HepG2 (cell line): ENCODE data around the gene PGM5. TPM values are rescaled to one million over a fixed set of nuclear protein-coding genes. Genes with fewer than 3 reads are reported as not detected.

Source experiments
- ATAC-seq: fragments of 200-7000 bp; cut with Tn5 transposase; 3 replicates; pipeline ENCODE4 v1.9.1; 2020; ENCODE audit warnings: mild to moderate bottlenecking, moderate library complexity
- BruUV-seq: library from RNA; stranded (reverse); fragments of 400-500 nt; replicated peaks from 2 replicates; lab custom pipeline; 2021; lab: Mats Ljungman, UMichigan
- CTCF ChIA-PET: fragments of 300-600 bp; formaldehyde crosslinking; extraction: SDS; loops from one replicate; lab custom pipeline; 2021; ENCODE audit warnings: low total read pairs, inconsistent platforms, low intra/inter-chr PET ratio; lab: Yijun Ruan, JAX
- POLR2A ChIA-PET: fragments of 350-600 bp; sonication (Branson Sonifier 250); formaldehyde crosslinking; loops from one replicate; lab custom pipeline; 2020; ENCODE audit warnings: antibody characterized with exemption, inconsistent platforms; lab: Yijun Ruan, JAX
- DNase-seq: peaks from one replicate; pipeline ENCODE4 v3.0.0-alpha.2; 2015; ENCODE audit warnings: low spot score
- FAIRE-seq: peaks from 3 replicates; lab custom pipeline; 2011; peaks lifted over from hg19 to GRCh38; lab: Jason Lieb, UNC
- H2AFZ ChIP-seq: one replicate; pipeline ENCODE4 v1.6.1; 2011; ENCODE audit warnings: low read length, inconsistent platforms
- H3K27ac ChIP-seq: fragments of 300-600 bp; 3 replicates; pipeline ENCODE4 v1.8.0; 2011; ENCODE audit warnings: mixed run types, mild to moderate bottlenecking, mixed read lengths, low read length, inconsistent platforms; ENCODE audit not compliant: insufficient read depth; ENCODE audit errors: extremely low read length
- H3K27me3 ChIP-seq, 2 experiments: fragments of 200-600 bp in 1 of 2; 2 replicates in 1 of 2; 3 replicates in 1 of 2; pipeline versions ENCODE4 v1.6.0 to v1.8.0; 2011; ENCODE audit warnings: low read length in 2 of 2, mild to moderate bottlenecking in 2 of 2, moderate library complexity in 2 of 2, inconsistent platforms in 1 of 2; ENCODE audit not compliant: insufficient read depth in 2 of 2, control insufficient read depth in 1 of 2
- H3K36me3 ChIP-seq, 2 experiments: fragments of 200-600 bp in 1 of 2; replicated peaks in 1 of 2; 2 replicates in 1 of 2; 3 replicates in 1 of 2; pipeline versions ENCODE4 v1.5.1 to v1.8.0; 2011; ENCODE audit warnings: low read length in 2 of 2, inconsistent platforms in 1 of 2; ENCODE audit not compliant: insufficient read depth in 2 of 2, control insufficient read depth in 1 of 2
- H3K4me1 ChIP-seq: 2 replicates; pipeline ENCODE4 v1.5.1; 2012; ENCODE audit warnings: low read length, inconsistent platforms; ENCODE audit not compliant: insufficient read depth
- H3K4me2 ChIP-seq: 2 replicates; pipeline ENCODE4 v1.6.0; 2011; ENCODE audit warnings: low read depth, low read length, inconsistent platforms
- H3K4me3 ChIP-seq, 3 experiments: fragments of 200-600 bp in 1 of 3; sonication (generic), shearing (Covaris generic) in 1 of 3; replicated peaks in 1 of 3; 2 replicates each; pipeline ENCODE4 v1.5.1; 2011 to 2016; ENCODE audit warnings: low read length in 3 of 3, inconsistent platforms in 2 of 3, low read depth in 2 of 3, mild to moderate bottlenecking in 2 of 3, control low read depth in 1 of 3, mixed read lengths in 1 of 3; ENCODE audit not compliant: insufficient read depth in 1 of 3
- H3K79me2 ChIP-seq: one replicate; pipeline ENCODE4 v1.6.1; 2011; ENCODE audit warnings: low read length, inconsistent platforms; ENCODE audit not compliant: insufficient read depth
- H3K9ac ChIP-seq: 2 replicates; pipeline ENCODE4 v1.6.0; 2011; ENCODE audit warnings: mild to moderate bottlenecking, low read depth, low read length, inconsistent platforms; ENCODE audit not compliant: insufficient read depth
- H3K9me3 ChIP-seq: 2 replicates; pipeline ENCODE4 v1.5.1; 2012; ENCODE audit warnings: mild to moderate bottlenecking, low read length
- H4K20me1 ChIP-seq: 2 replicates; pipeline ENCODE4 v1.6.0; 2011; ENCODE audit warnings: inconsistent platforms, mild to moderate bottlenecking, low read length, moderate library complexity; ENCODE audit not compliant: insufficient read depth
- AKAP8 ChIP-seq: sonication (generic); formaldehyde crosslinking; IDR thresholded peaks from 2 replicates; pipeline ENCODE4 v1.5.1; 2020; ENCODE audit warnings: mild to moderate bottlenecking, missing genetic modification reagents
- ARNTL ChIP-seq: sonication (generic); formaldehyde crosslinking; IDR thresholded peaks from 2 replicates; pipeline ENCODE4 v1.4.0; 2020; ENCODE audit warnings: mild to moderate bottlenecking, missing genetic modification reagents
- HOXA5 ChIP-seq: sonication (generic); formaldehyde crosslinking; IDR thresholded peaks from 2 replicates; pipeline ENCODE4 v1.4.0; 2020; ENCODE audit warnings: missing genetic modification reagents
- KLF6 ChIP-seq: IDR thresholded peaks from 2 replicates; pipeline ENCODE4 v1.8.0; 2016; ENCODE audit warnings: missing biosample characterization, missing genetic modification reagents
- PRDM4 ChIP-seq: sonication (generic); formaldehyde crosslinking; IDR thresholded peaks from 2 replicates; pipeline ENCODE4 v1.9.0; 2021; ENCODE audit warnings: missing genetic modification reagents, borderline replicate concordance
- RBM39 ChIP-seq: fragments of 200-400 bp; formaldehyde crosslinking; IDR thresholded peaks from one replicate; pipeline ENCODE4 v1.6.1; 2018; ENCODE audit warnings: antibody characterized with exemption, mild to moderate bottlenecking, low read depth, low read length; ENCODE audit not compliant: poor library complexity, severe bottlenecking
- SNAI1 ChIP-seq: sonication (generic); formaldehyde crosslinking; IDR thresholded peaks from 2 replicates; pipeline ENCODE4 v1.5.0; 2020; ENCODE audit warnings: mild to moderate bottlenecking, missing genetic modification reagents, borderline replicate concordance
- ZBTB42 ChIP-seq: sonication (generic); formaldehyde crosslinking; IDR thresholded peaks from 2 replicates; pipeline ENCODE4 v1.5.0; 2020; ENCODE audit warnings: mild to moderate bottlenecking, missing genetic modification reagents
- ZBTB44 ChIP-seq: sonication (generic); formaldehyde crosslinking; IDR thresholded peaks from 2 replicates; pipeline ENCODE4 v1.4.0; 2020; ENCODE audit warnings: missing genetic modification reagents
- ZNF317 ChIP-seq: sonication (generic); formaldehyde crosslinking; IDR thresholded peaks from 2 replicates; pipeline ENCODE4 v1.5.0; 2020; ENCODE audit warnings: mild to moderate bottlenecking, missing genetic modification reagents
- ZNF337 ChIP-seq: sonication (generic); formaldehyde crosslinking; IDR thresholded peaks from 2 replicates; pipeline ENCODE4 v1.5.1; 2020; ENCODE audit warnings: missing genetic modification reagents, low read depth, mild to moderate bottlenecking, borderline replicate concordance
- ZNF563 ChIP-seq: sonication (generic); formaldehyde crosslinking; IDR thresholded peaks from 2 replicates; pipeline ENCODE4 v1.8.0; 2022; ENCODE audit warnings: mild to moderate bottlenecking, moderate library complexity, missing genetic modification reagents
- ZSCAN5A ChIP-seq: sonication (generic); formaldehyde crosslinking; IDR thresholded peaks from 2 replicates; pipeline ENCODE4 v1.8.0; 2022; ENCODE audit warnings: mild to moderate bottlenecking, missing genetic modification reagents, borderline replicate concordance
- WGBS: methylation state at CpG from one replicate; pipeline ENCODE4 v1.1.6; 2017; ENCODE audit warnings: low lambda C conversion rate; 5-methylcytosine and 5-hydroxymethylcytosine counted together
- in situ Hi-C: cut with HindIII; loops from 2 replicates; pipeline ENCODE4 v1.10.0; 2017; ENCODE audit warnings: low pct_unique_long_range_greater_than_20kb; ENCODE audit not compliant: extremely low pct_ligation_motif_present
- intact Hi-C: fragments of 100-400 bp; cut with micrococcal nuclease; formaldehyde crosslinking; loops from one replicate; pipeline ENCODE4 v1.10.0; 2022; ENCODE audit not compliant: unreplicated experiment
- polyA plus RNA-seq, 8 experiments: library from polyadenylated mRNA; depleted of rRNA in 3 of 8; stranded (reverse) in 7 of 8; unstranded in 1 of 8; fragments of >200 nt; fragmentation: Illumina TruSeq in 4 of 8; extraction: Trizol in 4 of 8; gene quantifications; 2 replicates each; pipeline versions ENCODE4 v1.2.1 to v1.2.3, GENCODE V29; 2011 to 2016; ENCODE audit warnings: low read depth in 4 of 8, missing spikeins in 1 of 8, mixed read lengths in 1 of 8; ENCODE audit not compliant: insufficient read depth in 1 of 8
- total RNA-seq, 5 experiments: library from RNA; depleted of rRNA; stranded (reverse); fragments of >200 nt; fragmentation: Illumina TruSeq; extraction: Trizol; gene quantifications; 2 replicates each; pipeline ENCODE4 v1.2.3, GENCODE V29; 2016; ENCODE audit warnings: low read depth in 1 of 5

PGM5 gene
- total and polyA plus RNA-seq, 2 of the 13 experiments (the other 11 are each of a cell fraction or from before 2014, with no cell fraction given) = not detected

- H3K4me1 ChIP-seq = no peaks in the 10 kb centered on the region
- ChIA-PET POLR2A (no interaction called here), CTCF (no interaction called here)
- no peaks in the 10 kb centered on the region for H3K79me2 ChIP-seq
- no TSS peak for BruUV-seq
- H3K27ac ChIP-seq = no peak overlapping the region
- H3K4me3 ChIP-seq = no peak overlapping the region
- in situ Hi-C loops = no loop called here
- H2AFZ ChIP-seq = no peak overlapping the region
- no peaks in the 10 kb centered on the region; a peak in 1 of 5 replicates for H3K27me3 ChIP-seq
- DNase-seq (no peak), FAIRE-seq (no peak), ATAC-seq (no peak)
- no peaks in the 10 kb centered on the region for H3K9me3 ChIP-seq
- no peaks in the 10 kb centered on the region for H4K20me1 ChIP-seq
- no peaks in the 10 kb centered on the region for H3K36me3 ChIP-seq
- WGBS = 14% methylated on average over 3 of the region's 3 CpGs
- H3K4me2 ChIP-seq = no peak overlapping the region
- intact Hi-C loops = no loop called here
- no peak overlapping the region for H3K9ac ChIP-seq
- TF ChIP-seq RBM39 (no peak), HOXA5 (CRISPR knock-in tag) (no peak), ZSCAN5A (no peak), ZBTB42 (no peak), SNAI1 (CRISPR knock-in tag) (no peak), PRDM4 (CRISPR knock-in tag) (no peak), ZNF563 (CRISPR knock-in tag) (no peak), KLF6 (no peak), AKAP8 (CRISPR knock-in tag) (no peak), ZBTB44 (CRISPR knock-in tag) (no peak), ARNTL (CRISPR knock-in tag) (no peak), ZNF317 (CRISPR knock-in tag) (no peak), ZNF337 (CRISPR knock-in tag) (no peak)
Measured at GRCh38 chr9:68552700-68553476, 196.5 kb downstream of the PGM5 start.
